NCI-H2107 treated with DMSO at 0.1 percent for 48 hours (cell line): ENCODE results near the gene MAP1LC3A.

Experiments used
- DNase-seq: peaks from one replicate; lab custom pipeline; 2025; ENCODE audit not compliant: unreplicated experiment; lab: John Stamatoyannopoulos, UW

MAP1LC3A gene

GRCh38 chr20:34547844-34548613 is 10.5 kb upstream of the MAP1LC3A start:
- DNase-seq = no peak

- no peak for DNase-seq
Observed at GRCh38 chr20:34549291-34549928, 9.1 kb upstream of the MAP1LC3A start.

GRCh38 chr20:34549929-34550305 is 8.6 kb upstream of the MAP1LC3A start:
- no peak for DNase-seq

- DNase-seq = no peak
Observed at GRCh38 chr20:34552569-34552968, 5.9 kb upstream of the MAP1LC3A start.

GRCh38 chr20:34553366-34553867 is 5.1 kb upstream of the MAP1LC3A start:
- DNase-seq = no peak

- no peak for DNase-seq
Observed at GRCh38 chr20:34557936-34558319, 590 bp upstream of the MAP1LC3A start.

- no peak for DNase-seq
Observed at GRCh38 chr20:34559311-34560140, 1.0 kb downstream of the MAP1LC3A start.

GRCh38 chr20:34560141-34560523 is 1.6 kb downstream of the MAP1LC3A start:
- DNase-seq = no peak

- no peak for DNase-seq
Observed at GRCh38 chr20:34560614-34561013, 2.1 kb downstream of the MAP1LC3A start.

- DNase-seq = no peak
Observed at GRCh38 chr20:34561661-34562060, 3.1 kb downstream of the MAP1LC3A start.

GRCh38 chr20:34562641-34563040 is 4.1 kb downstream of the MAP1LC3A start:
- DNase-seq = no peak

- no peak for DNase-seq
Observed at GRCh38 chr20:34564833-34565232, 6.3 kb downstream of the MAP1LC3A start.

GRCh38 chr20:34566978-34567891 is 8.7 kb downstream of the MAP1LC3A start:
- DNase-seq = no peak

- DNase-seq = no peak
Observed at GRCh38 chr20:34567892-34568865, 9.7 kb downstream of the MAP1LC3A start.

- DNase-seq = no peak
Observed at GRCh38 chr20:34569598-34569997, 11.1 kb downstream of the MAP1LC3A start.

- no peak for DNase-seq
Observed at GRCh38 chr20:34570859-34571306, 12.4 kb downstream of the MAP1LC3A start.

- DNase-seq = no peak
Observed at GRCh38 chr20:34571753-34572152, 13.2 kb downstream of the MAP1LC3A start.

- DNase-seq = no peak
Observed at GRCh38 chr20:34573541-34574300, 15.2 kb downstream of the MAP1LC3A start.

- DNase-seq = no peak
Observed at GRCh38 chr20:34574426-34574825, 15.9 kb downstream of the MAP1LC3A start.
